Stimulated activated naive CD8-positive, alpha-beta T cell treated with anti-CD3 and anti-CD28 coated beads, Interleukin-15, Interleukin-2, amounts not matched to agents 100 U/mL and 50 U/mL, for 24 hours (primary cell): ENCODE measurements around the gene SCN5A.
A peak's percentile ranks its signal among the peaks of the same experiment; 100 is the strongest.

Source experiments
- ATAC-seq: fragments of 150-1000 bp; cut with Tn5 transposase; one replicate; pipeline ENCODE4 v1.10.0; 2021
- DNase-seq: peaks from one replicate; pipeline ENCODE4 v3.0.0; 2021

Gene SCN5A

GRCh38 chr3:38536671-38537070 is 112.8 kb downstream of the SCN5A start:
- DNase-seq (no peak), ATAC-seq (no peak)

- DNase-seq = no peak
- ATAC-seq = no peak
Measured at GRCh38 chr3:38534604-38535003, 114.9 kb downstream of the SCN5A start.

GRCh38 chr3:38534180-38534579 is 115.3 kb downstream of the SCN5A start:
- DNase-seq (no peak), ATAC-seq (no peak)

- no peak for ATAC-seq
- DNase-seq = no peak
Measured at GRCh38 chr3:38533285-38533976, 116.1 kb downstream of the SCN5A start.

GRCh38 chr3:38532529-38532928 is 117.0 kb downstream of the SCN5A start:
- ATAC-seq = no peak

GRCh38 chr3:38528457-38528856 is 121.0 kb downstream of the SCN5A start:
- ATAC-seq = no peak
- DNase-seq = no peak

More at GRCh38 chr3:38532529-38532928, 117.0 kb downstream of the SCN5A start:
- no peak for DNase-seq

- DNase-seq (no peak), ATAC-seq (no peak)
Measured at GRCh38 chr3:38526792-38527191, 122.7 kb downstream of the SCN5A start.

- no peak for ATAC-seq
- no peak for DNase-seq
Measured at GRCh38 chr3:38524141-38524739, 125.2 kb downstream of the SCN5A start.

- DNase-seq = no peak
- ATAC-seq = no peak
Measured at GRCh38 chr3:38522002-38522401, 127.5 kb downstream of the SCN5A start.

GRCh38 chr3:38521391-38521987 is 128.0 kb downstream of the SCN5A start:
- no peak for ATAC-seq
- peak; percentile 56 for DNase-seq

- peak; percentile 52 for ATAC-seq
- no peak for DNase-seq
Measured at GRCh38 chr3:38519651-38520050, 129.8 kb downstream of the SCN5A start.

GRCh38 chr3:38519000-38519399 is 130.5 kb downstream of the SCN5A start:
- no peak for DNase-seq
- ATAC-seq = no peak

GRCh38 chr3:38516669-38517068 is 132.8 kb downstream of the SCN5A start:
- DNase-seq = no peak

GRCh38 chr3:38515367-38515766 is 134.1 kb downstream of the SCN5A start:
- no peak for ATAC-seq

More at GRCh38 chr3:38516669-38517068, 132.8 kb downstream of the SCN5A start:
- no peak for ATAC-seq

GRCh38 chr3:38511546-38511945 is 137.9 kb downstream of the SCN5A start:
- DNase-seq (no peak), ATAC-seq (no peak)

More at GRCh38 chr3:38515367-38515766, 134.1 kb downstream of the SCN5A start:
- no peak for DNase-seq

GRCh38 chr3:38510631-38511030 is 138.9 kb downstream of the SCN5A start:
- DNase-seq (no peak), ATAC-seq (no peak)

GRCh38 chr3:38509732-38510131 is 139.8 kb downstream of the SCN5A start:
- ATAC-seq = no peak

GRCh38 chr3:38507120-38507519 is 142.4 kb downstream of the SCN5A start:
- DNase-seq (no peak), ATAC-seq (no peak)

More at GRCh38 chr3:38509732-38510131, 139.8 kb downstream of the SCN5A start:
- no peak for DNase-seq

GRCh38 chr3:38500688-38501417 is 148.6 kb downstream of the SCN5A start:
- DNase-seq = no peak

More at GRCh38 chr3:38500688-38501417, 148.6 kb downstream of the SCN5A start:
- no peak for ATAC-seq
